ENCODE results near the gene TGM6.

- no peak for TF ChIP-seq EZH2phosphoT487 (IDR thresholded peaks at IDR 0.05; ENCODE audit: borderline replicate concordance, low read length)
- TF ChIP-seq CTCF (conservative IDR thresholded peaks at IDR 0.05; ENCODE audit: low read depth, low read length): no peak
These were observed 1.0 kb upstream of the TGM6 start for GRCh38 chr20:2379511-2380229.
